Endodermal cell (in vitro differentiated cells): ENCODE measurements around the gene STMN1. TPM values are rescaled to one million over a fixed set of nuclear protein-coding genes. Genes with fewer than 3 reads are reported as not detected.

ENCODE experiments used
- DNase-seq: peaks from one replicate; pipeline ENCODE4 v3.0.0-alpha.2; 2017
- H3K27ac ChIP-seq: 2 replicates; pipeline ENCODE4 v1.5.1; 2013; ENCODE audit warnings: mild to moderate bottlenecking, low read depth, low read length, moderate library complexity
- H3K27me3 ChIP-seq: 2 replicates; pipeline ENCODE4 v1.6.1; 2013; ENCODE audit warnings: mild to moderate bottlenecking, low read length, moderate library complexity; ENCODE audit not compliant: insufficient read depth, control insufficient read depth, poor library complexity, severe bottlenecking
- H3K36me3 ChIP-seq: 2 replicates; pipeline ENCODE4 v1.7.0; 2013; ENCODE audit warnings: mild to moderate bottlenecking, low read length, moderate library complexity; ENCODE audit not compliant: control insufficient read depth, insufficient read depth
- H3K4me1 ChIP-seq: one replicate; pipeline ENCODE4 v1.7.0; 2013; ENCODE audit warnings: low read length; ENCODE audit not compliant: control insufficient read depth, insufficient read depth
- H3K4me3 ChIP-seq: 2 replicates; pipeline ENCODE4 v1.5.1; 2013; ENCODE audit warnings: mild to moderate bottlenecking, low read length, moderate library complexity
- H3K9ac ChIP-seq: 2 replicates; pipeline ENCODE4 v1.6.1; 2013; ENCODE audit warnings: mild to moderate bottlenecking, low read length, moderate library complexity; ENCODE audit not compliant: poor library complexity, severe bottlenecking; ENCODE audit errors: extremely low read depth
- H3K9me3 ChIP-seq: 2 replicates; pipeline ENCODE4 v1.6.1; 2013; ENCODE audit warnings: mild to moderate bottlenecking, low read length, moderate library complexity; ENCODE audit not compliant: control insufficient read depth
- H3K27ac Mint-ChIP-seq: 2 replicates; pipeline ENCODE4 v1.8.0; 2020; ENCODE audit warnings: mixed read lengths
- H3K27me3 Mint-ChIP-seq: 2 replicates; pipeline ENCODE4 v1.8.0; 2021; ENCODE audit warnings: mild to moderate bottlenecking, mixed read lengths; ENCODE audit not compliant: insufficient read depth
- H3K36me3 Mint-ChIP-seq: 2 replicates; pipeline ENCODE4 v1.8.0; 2020; ENCODE audit warnings: low read depth, mixed read lengths
- H3K4me1 Mint-ChIP-seq: 2 replicates; pipeline ENCODE4 v1.8.0; 2020; ENCODE audit warnings: mixed read lengths
- H3K4me3 Mint-ChIP-seq: 2 replicates; pipeline ENCODE4 v1.8.0; 2020; ENCODE audit warnings: mild to moderate bottlenecking, moderate library complexity, mixed read lengths
- H3K9me3 Mint-ChIP-seq: 2 replicates; pipeline ENCODE4 v1.8.0; 2020; ENCODE audit warnings: mild to moderate bottlenecking, mixed read lengths
- CTCF ChIP-seq: fragments of 200-600 bp; sonication (generic); conservative IDR thresholded peaks from 2 replicates; pipeline ENCODE4 v1.5.0; 2021; ENCODE audit warnings: antibody characterized with exemption, mild to moderate bottlenecking
- WGBS, 2 experiments: methylation state at CpG; one replicate each; pipeline versions ENCODE4 v1.1.5 to v1.1.7; 2013; ENCODE audit warnings: missing lambda C conversion rate in 2 of 2, mixed read lengths in 1 of 2; ENCODE audit not compliant: insufficient coverage in 1 of 2, insufficient read length in 1 of 2; 5-methylcytosine and 5-hydroxymethylcytosine counted together
- total RNA-seq, 2 donors: library from RNA; stranded (reverse); fragmentation: NEBNext Ultra II Directional in 1 of 2; extraction: Animal tissue kit (Norgen Biotek cat#: 25700) in 1 of 2; gene quantifications; 2 replicates in 1 of 2; 3 replicates in 1 of 2; pipeline ENCODE4 v1.2.1, GENCODE V29; 2021

Gene STMN1
- total RNA-seq, 2 donors from 2014 or later = 543 to 585 TPM

GRCh38 chr1:25908161-25908560 lies 1.9 kb upstream of the STMN1 start:
- DNase-seq = no peak
- H3K9ac ChIP-seq = no peak overlapping the region
- H3K4me1 ChIP-seq = no peaks in the 10 kb centered on the region
- no peak overlapping the region for H3K27ac Mint-ChIP-seq
- WGBS, 2 experiments = 95 to 100% methylated on average over 1 of the region's 1 CpG
- H3K9me3 ChIP-seq = no peaks in the 10 kb centered on the region
- no peaks in the 10 kb centered on the region for H3K9me3 Mint-ChIP-seq
- H3K4me1 Mint-ChIP-seq = peaks cover 24% of the 10 kb centered on the region
- H3K4me3 ChIP-seq = no peak overlapping the region
- no peaks in the 10 kb centered on the region for H3K27me3 ChIP-seq
- peaks cover 3% of the 10 kb centered on the region for H3K27me3 Mint-ChIP-seq
- H3K27ac ChIP-seq = no peak overlapping the region
- no peak for TF ChIP-seq CTCF
- peaks cover 14% of the 10 kb centered on the region for H3K36me3 Mint-ChIP-seq
- H3K4me3 Mint-ChIP-seq = no peak overlapping the region
- peaks cover 12% of the 10 kb centered on the region for H3K36me3 ChIP-seq

- peaks cover 24% of the 10 kb centered on the region for H3K4me1 Mint-ChIP-seq
- WGBS, 2 experiments = 92% methylated on average over 6 of the region's 6 CpGs
Observed at GRCh38 chr1:25907601-25908000, 1.4 kb upstream of the STMN1 start.

GRCh38 chr1:25906644-25907300 lies 553 bp upstream of the STMN1 start:
- Histone ChIP-seq H3K36me3 (peaks cover 25% of the 10 kb centered on the region), H3K9me3 (no peaks in the 10 kb centered on the region), H3K4me1 (no peaks in the 10 kb centered on the region), H3K27ac (peak overlapping the region; percentile 98), H3K27me3 (no peaks in the 10 kb centered on the region), H3K4me3 (peak overlapping the region; percentile 51), H3K9ac (peak overlapping the region; percentile 64)
- DNase-seq = peak; percentile 76
- H3K4me3 Mint-ChIP-seq = peak overlapping the region; percentile 78
- peak overlapping the region; percentile 92 for H3K27ac Mint-ChIP-seq
- H3K36me3 Mint-ChIP-seq = peaks cover 24% of the 10 kb centered on the region
- H3K27me3 Mint-ChIP-seq = peaks cover 3% of the 10 kb centered on the region
- 53 to 75% methylated on average over 24 to 34 of the region's 34 CpGs for WGBS, 2 experiments
- H3K4me1 Mint-ChIP-seq = peaks cover 24% of the 10 kb centered on the region
- TF ChIP-seq CTCF = no peak
- no peaks in the 10 kb centered on the region for H3K9me3 Mint-ChIP-seq

More at GRCh38 chr1:25907601-25908000, 1.4 kb upstream of the STMN1 start:
- no peaks in the 10 kb centered on the region for H3K9me3 ChIP-seq
- H3K4me1 ChIP-seq = no peaks in the 10 kb centered on the region
- no peaks in the 10 kb centered on the region for H3K27me3 ChIP-seq
- H3K9ac ChIP-seq = no peak overlapping the region
- no peak overlapping the region for H3K4me3 ChIP-seq
- Mint-ChIP-seq H3K4me3 (no peak overlapping the region), H3K27me3 (peaks cover 3% of the 10 kb centered on the region), H3K27ac (no peak overlapping the region), H3K36me3 (peaks cover 18% of the 10 kb centered on the region), H3K9me3 (no peaks in the 10 kb centered on the region)
- no peak for DNase-seq
- H3K36me3 ChIP-seq = peaks cover 17% of the 10 kb centered on the region
- TF ChIP-seq CTCF = no peak
- no peak overlapping the region for H3K27ac ChIP-seq
